ENCODE results near the gene EPB41.

EPB41 gene

GRCh38 chr1:28891256-28891655 is 23.1 kb upstream of the EPB41 start:
- DNase-seq = no peak

- DNase-seq = no peak
Observed at GRCh38 chr1:28893403-28894102, 20.8 kb upstream of the EPB41 start.

GRCh38 chr1:28894785-28895184 is 19.6 kb upstream of the EPB41 start:
- DNase-seq = no peak

- no peak for DNase-seq
Observed at GRCh38 chr1:28895896-28896608, 18.3 kb upstream of the EPB41 start.

GRCh38 chr1:28896609-28896986 is 17.8 kb upstream of the EPB41 start:
- DNase-seq = no peak

GRCh38 chr1:28897789-28898188 is 16.6 kb upstream of the EPB41 start:
- no peak for DNase-seq

GRCh38 chr1:28898405-28898881 is 15.9 kb upstream of the EPB41 start:
- DNase-seq = no peak

- no peak for DNase-seq
Observed at GRCh38 chr1:28899267-28899666, 15.1 kb upstream of the EPB41 start.

- DNase-seq = no peak
Observed at GRCh38 chr1:28900562-28900961, 13.8 kb upstream of the EPB41 start.

- DNase-seq = no peak
Observed at GRCh38 chr1:28902738-28903137, 11.6 kb upstream of the EPB41 start.

GRCh38 chr1:28905921-28906666 is 8.3 kb upstream of the EPB41 start:
- no peak for DNase-seq

- no peak for DNase-seq
Observed at GRCh38 chr1:28909198-28909597, 5.2 kb upstream of the EPB41 start.

- DNase-seq = no peak
Observed at GRCh38 chr1:28910379-28911115, 3.8 kb upstream of the EPB41 start.

- DNase-seq = no peak
Observed at GRCh38 chr1:28913786-28914227, 562 bp upstream of the EPB41 start.

GRCh38 chr1:28915031-28915895 is 894 bp downstream of the EPB41 start:
- peak; percentile 59 to 69 for DNase-seq

- no peak for DNase-seq
Observed at GRCh38 chr1:28917757-28918118, 3.4 kb downstream of the EPB41 start.

- peak; percentile 14 to 62 for DNase-seq
Observed at GRCh38 chr1:28921286-28921869, 7.0 kb downstream of the EPB41 start.

GRCh38 chr1:28925350-28925891 is 11.1 kb downstream of the EPB41 start:
- DNase-seq = no peak

- DNase-seq = no peak
Observed at GRCh38 chr1:28926629-28927265, 12.4 kb downstream of the EPB41 start.

- DNase-seq = no peak
Observed at GRCh38 chr1:28927266-28927647, 12.9 kb downstream of the EPB41 start.
